Left colon (tissue), 2 donors: Measurements from ENCODE around the gene ZNF202. TPM values are rescaled to one million over a fixed set of nuclear protein-coding genes. Genes with fewer than 3 reads are reported as not detected.
"Not testable (repeated sequence)": the region's sequence is repeated elsewhere in the genome, so short reads cannot be mapped to it uniquely, and the experiment has no call there.

ENCODE experiments used
- ATAC-seq: fragments of 200-7000 bp; cut with Tn5 transposase; one replicate; pipeline ENCODE4 v1.9.1; 2020; ENCODE audit warnings: mild to moderate bottlenecking, moderate library complexity
- DNase-seq, 2 donors: peaks; one replicate each; pipeline ENCODE4 v3.0.0-alpha.2; 2020
- intact Hi-C, 2 donors: fragments of 100-400 bp; cut with DNase I in 1 of 2; cut with micrococcal nuclease in 1 of 2; formaldehyde crosslinking; loops; one replicate each; pipeline versions ENCODE4 v1.11.2 to v1.14.0; 2022; cut with DNase I, micrococcal nuclease
- long read RNA-seq: library from polyadenylated mRNA; unstranded; transcript quantifications from one replicate; pipeline ENCODE4 v2.0.0, GENCODE V29; 2021
- total RNA-seq, 2 donors: library from RNA; stranded (reverse); fragmentation: NEBNext Ultra II Directional; extraction: Animal tissue kit (Norgen Biotek cat#: 25700); gene quantifications; one replicate each; pipeline ENCODE4 v1.2.1, GENCODE V29; 2021
- donor health status: DM: no; HTN: no; CAD: no.
- donor health status: DM: yes; HTN: yes; CAD: no.

ZNF202 gene
- 1 to 10 TPM; 7.5 to 7.7 TPM for total RNA-seq
- long read RNA-seq, partial matches to known transcripts, result 4 of 11 reads
- long read RNA-seq, other reads (novel, unspliced or antisense), result 7 of 11 reads

GRCh38 chr11:123741159-123742030 is at the start of gene ZNF202:
TSS of gene ZNF202 (minus strand) at chr11:123741660. CDS start at chr11:123730888, 10,772 bp downstream.
- DNase-seq (peak; percentile 89 to 95), ATAC-seq (peak; percentile 98)
- intact Hi-C loops, result no loop called here

DNA sequence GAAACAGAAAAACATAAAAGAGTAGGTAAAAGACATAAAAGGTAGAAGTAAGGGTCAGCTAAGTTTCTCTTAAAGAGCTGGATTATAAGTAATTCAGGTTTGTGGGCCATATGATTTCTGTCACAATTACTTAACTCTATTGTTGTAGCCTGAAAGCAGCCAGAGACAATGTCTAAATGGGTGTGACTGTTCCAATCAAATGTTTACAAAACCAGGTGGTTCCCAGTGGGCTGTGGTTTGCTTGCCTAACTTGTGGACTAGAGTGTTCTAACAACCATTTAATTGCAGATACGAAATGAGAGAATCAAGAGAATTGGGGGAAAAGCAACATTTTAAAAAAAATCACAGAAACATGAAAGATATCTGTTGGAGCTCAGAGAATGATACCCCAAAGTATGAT is 42.1 kb upstream of the ZNF202 start:
- ATAC-seq (peak; percentile 87), DNase-seq (no peak)
- intact Hi-C loops, result no loop called here

- DNase-seq, result no peak
- no peak for ATAC-seq
- intact Hi-C loops, result no loop called here
These were observed 37.1 kb upstream of the ZNF202 start for GRCh38 chr11:123778511-123778910.

- no peak for DNase-seq
- no peak for ATAC-seq
- intact Hi-C loops, result no loop called here
These were observed 34.5 kb upstream of the ZNF202 start for GRCh38 chr11:123775715-123776549.

DNA sequence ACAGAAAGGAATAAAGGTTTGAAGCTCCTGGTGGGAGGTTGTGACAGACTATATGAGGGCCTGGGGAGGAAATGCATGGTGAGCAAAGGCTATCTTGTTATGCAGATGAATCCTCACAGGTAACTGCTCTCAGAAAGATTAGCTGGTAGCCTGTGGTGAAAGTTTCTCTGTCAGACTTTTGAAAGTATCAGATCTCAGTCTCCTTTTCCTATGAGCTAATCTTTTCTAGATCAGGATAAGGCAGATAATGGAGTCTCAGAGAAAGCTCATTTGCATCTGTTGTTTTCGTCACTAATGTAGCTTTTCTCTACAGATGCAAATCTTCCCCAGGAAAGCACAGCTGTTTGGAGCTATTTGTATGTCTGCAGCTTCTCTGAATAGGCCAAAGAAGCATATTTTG is 33.8 kb upstream of the ZNF202 start:
- ATAC-seq, result no peak
- intact Hi-C loops, result no loop called here

GRCh38 chr11:123773959-123774358 is 32.5 kb upstream of the ZNF202 start:
- DNase-seq, result no peak
- intact Hi-C loops, result no loop called here
- ATAC-seq, result no peak

More for the DNA sequence above, 33.8 kb upstream of the ZNF202 start:
- DNase-seq, result no peak

DNA sequence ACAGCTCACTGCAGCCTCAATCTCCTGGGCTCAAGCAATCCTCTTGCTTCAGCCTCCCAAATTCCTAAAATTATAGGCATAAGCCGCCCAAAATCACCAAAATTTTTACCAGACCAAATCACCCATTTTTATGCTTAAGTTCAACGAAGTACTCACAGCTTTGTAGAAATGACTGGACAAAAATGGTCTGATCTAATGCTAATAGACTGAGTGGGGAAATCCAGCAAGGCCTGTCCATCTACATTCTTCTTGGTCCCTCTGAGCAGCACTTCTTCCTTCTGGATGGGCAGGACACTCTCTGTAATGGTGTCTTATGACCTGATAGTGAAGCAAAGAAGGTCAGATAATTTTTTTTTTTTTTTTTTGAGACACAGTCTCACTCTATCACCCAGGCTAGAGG is 31.6 kb upstream of the ZNF202 start:
- intact Hi-C loops, result no loop called here
- ATAC-seq (no peak), DNase-seq (no peak)

DNA sequence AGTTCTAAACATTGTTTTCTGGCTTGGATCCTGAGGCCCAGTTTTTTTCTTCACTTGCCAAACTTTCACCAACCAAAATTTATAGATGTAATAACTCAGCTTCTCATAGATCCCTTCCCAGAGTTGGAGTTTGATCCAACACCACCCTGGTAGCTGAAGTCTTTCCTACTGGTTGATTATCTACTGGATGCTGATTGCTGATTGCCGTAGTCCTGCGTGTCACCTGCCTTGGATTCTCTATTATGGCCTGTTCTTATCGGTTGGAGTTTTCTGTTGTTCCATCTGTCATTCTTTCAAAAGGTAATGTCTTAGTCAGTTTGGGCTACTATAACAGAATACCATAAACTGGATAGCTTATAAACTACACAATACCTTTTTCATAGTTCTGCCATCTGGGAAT is 30.2 kb upstream of the ZNF202 start:
- intact Hi-C loops, result no loop called here
- ATAC-seq (peak; percentile 88), DNase-seq (no peak)

DNA sequence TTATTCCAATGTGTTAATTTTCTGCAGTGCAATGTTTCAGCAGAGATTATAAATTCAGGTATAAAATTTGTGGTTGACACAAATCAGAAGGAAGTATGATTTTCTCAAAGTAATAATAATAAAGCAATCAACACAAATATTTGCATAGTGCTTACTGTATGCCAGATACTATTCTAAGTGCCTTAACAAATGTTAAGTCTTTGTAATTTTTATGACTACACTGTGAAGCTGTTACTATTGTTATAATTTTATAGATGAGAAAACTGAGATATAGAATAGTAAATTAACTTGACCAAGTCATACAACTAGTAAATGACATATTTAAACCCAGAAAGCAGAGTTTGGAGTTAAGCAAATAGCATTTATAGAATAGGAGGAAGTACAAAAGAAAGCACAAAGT is 29.3 kb upstream of the ZNF202 start:
- intact Hi-C loops, result no loop called here
- peak; percentile 60 for ATAC-seq
- no peak for DNase-seq

DNA sequence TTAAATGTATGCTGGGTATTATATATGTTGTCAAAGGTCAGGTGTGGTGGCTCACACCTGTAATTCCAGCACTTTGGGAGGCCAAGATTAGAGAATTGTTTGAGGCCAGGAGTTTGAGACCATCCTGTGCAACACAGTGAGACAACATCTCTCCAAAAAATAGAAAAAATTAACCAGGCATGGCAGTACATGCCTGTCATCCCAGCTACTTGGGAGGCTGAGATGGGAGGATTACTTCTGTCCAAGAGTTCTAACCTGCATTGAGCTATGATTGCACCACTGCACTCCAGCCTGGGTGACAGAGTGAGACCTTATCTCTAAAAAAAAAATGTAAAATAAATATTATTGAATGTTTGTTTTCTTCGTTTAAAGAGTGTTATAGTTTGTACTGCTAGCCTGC is 24.1 kb upstream of the ZNF202 start:
- no peak for DNase-seq
- intact Hi-C loops, result no loop called here
- no peak for ATAC-seq

DNA sequence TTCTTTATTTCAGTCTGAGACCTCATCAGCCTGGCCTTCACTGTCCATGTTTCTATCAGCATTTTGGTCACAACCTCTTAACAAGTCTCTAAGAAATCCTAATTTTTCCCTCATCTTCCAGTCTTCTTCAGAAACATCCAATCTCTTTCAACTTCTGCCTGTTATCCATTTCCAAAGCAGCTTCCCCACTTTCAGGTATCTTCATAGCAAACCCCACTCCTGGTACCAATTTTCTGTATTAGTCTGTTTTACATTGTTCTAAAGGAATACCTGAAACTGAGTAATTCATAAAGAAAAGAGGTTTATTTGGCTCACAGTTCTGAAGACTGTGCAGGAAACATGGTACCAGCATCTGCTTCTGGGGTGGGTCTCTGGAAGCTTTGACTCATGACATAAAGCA is 21.0 kb upstream of the ZNF202 start:
- intact Hi-C loops, result no loop called here
- no peak for DNase-seq
- ATAC-seq, result no peak

DNA sequence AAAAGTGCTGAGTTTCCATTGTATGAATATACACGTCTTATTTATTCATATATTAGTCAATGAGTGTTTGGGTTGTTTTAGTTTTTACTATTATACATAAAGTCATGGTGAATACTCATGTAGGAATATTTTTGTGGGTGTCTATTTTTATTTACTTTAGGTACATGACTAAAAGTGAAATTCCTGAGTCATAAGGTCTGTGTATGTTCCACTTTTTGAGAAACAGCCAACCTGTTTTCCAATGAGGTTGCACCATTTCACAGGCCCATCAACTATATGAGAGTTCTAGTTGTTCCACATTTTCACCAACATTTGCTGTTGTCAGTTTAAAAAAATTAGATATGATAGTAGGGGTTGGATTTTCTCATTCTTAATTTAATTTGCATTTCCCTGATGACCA is 19.4 kb upstream of the ZNF202 start:
- ATAC-seq (no peak), DNase-seq (no peak)
- intact Hi-C loops, result no loop called here

DNA sequence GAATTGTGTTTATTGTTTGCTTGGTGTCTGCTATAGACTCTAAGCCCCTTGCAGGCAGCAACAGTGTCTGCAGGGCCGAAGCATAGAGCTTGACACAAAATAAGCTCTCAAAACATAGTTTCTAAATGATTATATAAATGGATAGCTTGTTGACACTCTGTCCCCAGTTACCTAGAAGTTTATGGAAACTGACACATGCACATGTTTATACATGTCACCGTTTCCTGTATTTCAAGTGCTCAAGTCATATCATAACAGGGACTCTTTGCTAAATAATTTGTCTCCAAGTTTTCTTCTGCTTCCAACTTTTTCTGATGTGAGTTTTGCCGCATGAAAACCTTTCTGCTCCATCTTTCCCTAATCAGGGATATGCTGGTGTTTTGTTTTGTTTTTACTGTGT is 16.5 kb upstream of the ZNF202 start:
- DNase-seq (no peak), ATAC-seq (no peak)
- intact Hi-C loops, result no loop called here

DNA sequence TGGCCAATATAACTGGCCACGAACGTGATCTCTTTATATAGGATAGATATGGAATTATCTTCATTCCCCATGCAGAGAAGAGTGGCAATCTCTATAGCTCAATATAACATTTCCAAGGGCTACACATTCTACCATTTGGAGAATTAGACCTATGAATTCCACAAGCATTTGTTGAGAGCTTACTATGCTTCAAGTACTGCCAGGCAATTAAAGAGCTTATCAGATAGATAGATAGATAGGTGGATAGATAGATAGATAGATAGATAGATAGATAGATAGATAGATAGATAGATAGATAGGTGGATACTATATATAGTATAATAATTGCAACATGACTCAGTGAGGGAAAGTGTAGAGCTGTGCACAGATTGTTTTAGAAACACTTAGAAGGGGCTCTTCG is 14.4 kb upstream of the ZNF202 start:
- intact Hi-C loops, result no loop called here
- no peak for DNase-seq
- no peak for ATAC-seq

- no peak for DNase-seq
- intact Hi-C loops, result no loop called here
- no peak for ATAC-seq
These were observed 13.9 kb upstream of the ZNF202 start for GRCh38 chr11:123755344-123755743.

DNA sequence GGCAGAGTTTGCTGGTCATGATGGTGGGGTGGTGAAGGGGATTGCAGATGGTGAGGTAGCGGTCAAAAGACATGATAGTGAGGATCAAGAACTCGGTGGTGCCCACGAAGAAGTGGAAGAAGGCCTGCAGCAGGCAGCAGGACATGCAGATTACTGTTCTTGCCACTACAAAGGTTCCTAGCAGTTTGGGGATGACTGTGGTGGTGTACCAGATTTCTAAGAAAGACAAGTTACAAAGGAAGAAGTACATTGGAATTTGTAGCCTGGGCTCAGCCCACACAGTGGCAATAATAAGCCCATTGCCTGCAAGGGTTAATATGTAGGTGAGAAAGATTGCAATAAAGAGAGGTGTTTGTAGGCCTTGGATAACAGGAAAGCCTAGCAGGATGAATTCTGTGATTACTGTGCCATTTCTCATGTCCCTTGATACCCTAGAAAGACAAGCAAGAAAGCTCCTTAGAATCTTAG is 12.7 kb upstream of the ZNF202 start, which contains the start of gene OR6X1:
OR6X1 (minus strand) TSS at position 418 of the 468 bp plus-strand sequence; CDS start at position 418, 0 bp downstream.
- DNase-seq, result no peak
- ATAC-seq, result no peak
- intact Hi-C loops, result no loop called here

DNA sequence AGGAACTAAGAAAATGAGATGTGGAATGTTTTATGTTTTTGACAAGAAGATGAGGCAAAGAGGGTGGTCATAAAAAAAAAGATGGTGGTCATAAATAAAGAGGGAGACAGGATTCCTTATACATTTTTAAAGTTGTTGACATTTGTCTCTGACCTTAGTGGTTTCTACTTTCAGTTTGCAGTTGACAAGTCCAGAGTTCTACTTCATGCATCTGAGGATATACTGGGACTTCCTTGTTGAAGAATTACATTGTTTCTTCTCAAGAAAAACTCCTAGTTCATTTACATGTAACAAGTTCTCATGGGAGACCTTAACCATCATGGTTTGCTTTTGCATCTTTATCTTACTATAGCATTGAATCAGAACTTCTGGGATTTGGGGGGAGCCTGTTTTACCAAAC is 11.7 kb upstream of the ZNF202 start:
- DNase-seq, result no peak
- peak; percentile 60 for ATAC-seq
- intact Hi-C loops, result no loop called here

GRCh38 chr11:123751781-123752180 is 10.3 kb upstream of the ZNF202 start:
- intact Hi-C loops, result no loop called here
- DNase-seq, result no peak
- no peak for ATAC-seq

DNA sequence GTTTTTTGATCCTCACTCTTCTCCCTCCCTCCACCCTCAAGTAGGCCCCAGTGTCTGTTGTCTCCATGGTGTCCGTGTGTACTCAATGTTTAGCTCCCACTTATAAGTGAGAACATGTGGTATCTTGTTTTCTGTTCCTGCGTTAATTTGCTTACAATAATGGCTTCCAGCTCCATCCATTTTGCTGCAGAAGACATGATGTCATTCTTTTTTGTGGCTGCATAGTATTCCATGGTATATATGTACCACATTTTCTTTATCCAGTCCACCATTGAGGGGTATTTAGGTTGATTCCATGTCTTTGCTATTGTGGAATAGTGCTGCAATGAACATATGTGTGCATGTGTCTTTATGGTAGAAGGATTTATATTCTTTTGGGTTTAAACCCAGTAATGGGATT is 6.9 kb upstream of the ZNF202 start:
- intact Hi-C loops, DNase-seq, ATAC-seq: not testable (repeated sequence)
